Fibroblast of mammary gland (primary cell): ENCODE data around the gene PTGIS.
A peak's percentile ranks its signal among the peaks of the same experiment; 100 is the strongest.

Source experiments
- DNase-seq: peaks from one replicate; pipeline ENCODE4 v3.0.0-alpha.2; 2010; ENCODE audit warnings: low read depth
- H3K4me3 ChIP-seq: 2 replicates; pipeline ENCODE4 v1.5.1; 2011; ENCODE audit warnings: low read depth, mild to moderate bottlenecking, low read length, moderate library complexity; ENCODE audit not compliant: control insufficient read depth
- TF ChIP-seq, protein P1 (sequence below): conservative IDR thresholded peaks from 2 replicates; pipeline ENCODE4 v1.5.1; 2011; ENCODE audit warnings: low read depth, low read length, inconsistent platforms; ENCODE audit not compliant: control insufficient read depth, insufficient read depth

PTGIS gene

DNA sequence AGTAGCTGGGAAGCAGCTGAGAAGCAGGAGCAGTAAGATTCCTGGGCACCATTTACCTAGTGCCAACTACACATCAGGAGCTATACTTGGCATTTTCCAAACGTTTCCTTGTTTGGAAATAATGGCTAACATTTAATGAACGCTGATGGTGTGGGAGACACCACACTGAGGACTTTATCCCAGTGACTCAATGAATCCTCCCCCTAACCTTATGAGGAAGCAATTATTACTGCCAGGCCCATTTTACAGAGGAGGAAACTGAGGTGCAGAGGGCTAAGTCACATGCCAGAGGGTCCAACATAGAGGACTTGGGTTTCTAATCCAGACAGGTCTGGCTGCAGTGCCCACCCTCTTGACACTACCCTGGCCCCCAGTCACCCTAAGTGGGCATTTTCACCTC lies 6.1 kb downstream of the PTGIS start:
- no peak overlapping the region for H3K4me3 ChIP-seq
- TF ChIP-seq, protein P1, sequence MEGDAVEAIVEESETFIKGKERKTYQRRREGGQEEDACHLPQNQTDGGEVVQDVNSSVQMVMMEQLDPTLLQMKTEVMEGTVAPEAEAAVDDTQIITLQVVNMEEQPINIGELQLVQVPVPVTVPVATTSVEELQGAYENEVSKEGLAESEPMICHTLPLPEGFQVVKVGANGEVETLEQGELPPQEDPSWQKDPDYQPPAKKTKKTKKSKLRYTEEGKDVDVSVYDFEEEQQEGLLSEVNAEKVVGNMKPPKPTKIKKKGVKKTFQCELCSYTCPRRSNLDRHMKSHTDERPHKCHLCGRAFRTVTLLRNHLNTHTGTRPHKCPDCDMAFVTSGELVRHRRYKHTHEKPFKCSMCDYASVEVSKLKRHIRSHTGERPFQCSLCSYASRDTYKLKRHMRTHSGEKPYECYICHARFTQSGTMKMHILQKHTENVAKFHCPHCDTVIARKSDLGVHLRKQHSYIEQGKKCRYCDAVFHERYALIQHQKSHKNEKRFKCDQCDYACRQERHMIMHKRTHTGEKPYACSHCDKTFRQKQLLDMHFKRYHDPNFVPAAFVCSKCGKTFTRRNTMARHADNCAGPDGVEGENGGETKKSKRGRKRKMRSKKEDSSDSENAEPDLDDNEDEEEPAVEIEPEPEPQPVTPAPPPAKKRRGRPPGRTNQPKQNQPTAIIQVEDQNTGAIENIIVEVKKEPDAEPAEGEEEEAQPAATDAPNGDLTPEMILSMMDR = no peak
- no peak for DNase-seq

DNA sequence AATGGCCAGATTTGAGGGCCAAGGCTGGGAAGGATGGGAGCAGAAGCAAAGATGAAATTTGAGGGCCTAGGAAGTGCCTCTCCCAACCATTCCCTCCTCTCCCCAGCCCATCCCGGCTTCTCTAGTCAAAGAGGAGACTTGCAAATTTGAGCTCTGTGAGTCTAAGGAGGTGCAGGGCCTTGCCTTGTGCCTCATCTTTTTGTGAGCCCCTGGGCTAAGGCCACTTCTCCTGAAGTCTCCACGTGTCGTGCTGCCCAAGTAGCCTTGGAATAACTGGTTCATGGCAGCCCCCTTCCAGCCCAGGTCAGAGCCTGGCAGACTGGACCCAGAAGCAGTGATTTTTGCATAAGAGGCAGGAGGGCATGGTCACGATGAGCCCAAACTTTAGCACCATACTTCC lies 6.7 kb downstream of the PTGIS start:
- TF ChIP-seq, protein P1 = no peak
- H3K4me3 ChIP-seq = no peak overlapping the region
- DNase-seq = no peak

DNA sequence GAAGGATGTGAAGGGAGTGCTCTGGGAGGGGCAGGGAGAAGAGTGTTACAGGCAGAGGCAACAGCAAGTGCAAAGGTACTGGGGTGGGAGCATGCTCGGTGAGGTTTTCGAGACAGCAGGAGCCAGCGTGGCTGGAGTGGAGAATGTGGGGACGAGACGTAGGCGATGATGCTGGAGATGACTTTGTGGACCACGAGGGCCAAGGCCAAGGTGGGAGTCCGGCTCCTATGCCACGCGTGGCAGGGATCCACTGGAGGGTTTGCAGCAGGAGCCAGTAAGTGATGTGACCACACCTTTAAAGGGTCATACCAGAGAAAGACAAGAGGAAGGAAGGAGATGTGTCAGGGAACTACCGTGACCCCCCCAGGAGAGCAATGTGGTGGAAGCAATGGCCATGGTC lies 7.3 kb downstream of the PTGIS start:
- TF ChIP-seq, protein P1 = no peak
- H3K4me3 ChIP-seq = no peak overlapping the region
- DNase-seq = no peak

DNA sequence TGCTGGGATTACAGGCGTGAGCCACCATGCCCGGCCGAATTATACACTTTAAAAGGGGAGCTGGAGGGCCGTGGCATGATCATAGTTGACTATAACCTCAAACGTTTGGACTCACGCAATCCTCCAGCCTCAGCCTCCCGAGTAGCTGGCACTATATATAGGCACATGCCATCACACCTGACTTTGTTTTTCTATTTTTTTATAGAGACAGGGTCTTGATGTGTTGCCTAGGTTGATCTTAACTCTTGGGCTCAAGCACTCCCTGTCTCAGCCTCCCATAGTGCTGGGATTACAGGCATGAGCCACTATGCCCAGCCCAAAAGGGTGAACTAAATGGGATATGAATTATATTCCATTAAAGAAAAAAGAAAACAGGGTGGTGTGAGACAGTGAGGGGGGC lies 7.8 kb downstream of the PTGIS start:
- H3K4me3 ChIP-seq = no peak overlapping the region
- DNase-seq = no peak
- TF ChIP-seq, protein P1 = no peak

DNA sequence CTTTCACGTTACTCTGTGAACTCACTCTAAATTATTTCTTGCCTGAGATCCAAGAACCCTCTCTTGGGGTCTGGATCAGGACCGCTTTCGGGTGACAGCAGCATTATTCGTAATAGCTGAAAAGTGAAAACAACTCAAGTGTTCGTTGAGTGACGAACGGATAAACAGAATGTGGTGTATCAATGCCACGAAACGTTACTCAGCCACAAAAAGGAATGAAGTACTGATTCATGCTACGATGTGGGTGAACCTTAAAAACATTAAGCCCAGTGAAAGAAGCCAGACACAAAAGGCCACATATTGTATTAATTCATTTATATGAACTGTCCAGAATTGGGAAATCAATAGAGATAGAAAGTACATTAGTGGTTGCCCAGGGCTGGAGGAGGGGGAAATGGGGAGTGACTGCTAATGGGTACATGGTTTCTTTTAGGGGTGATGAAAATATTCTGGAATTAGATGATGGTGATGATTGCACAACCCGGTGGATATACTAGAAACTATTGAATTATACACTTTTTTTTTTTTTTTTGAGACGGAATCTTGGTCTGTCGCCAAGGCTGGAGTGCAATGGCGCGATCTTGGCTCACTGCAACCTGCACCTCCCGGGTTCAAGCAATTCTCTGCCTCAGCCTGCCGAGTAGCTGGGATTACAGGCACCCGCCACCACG lies 8.4 kb downstream of the PTGIS start:
- TF ChIP-seq, protein P1 = no peak
- DNase-seq = peak; percentile 98

DNA sequence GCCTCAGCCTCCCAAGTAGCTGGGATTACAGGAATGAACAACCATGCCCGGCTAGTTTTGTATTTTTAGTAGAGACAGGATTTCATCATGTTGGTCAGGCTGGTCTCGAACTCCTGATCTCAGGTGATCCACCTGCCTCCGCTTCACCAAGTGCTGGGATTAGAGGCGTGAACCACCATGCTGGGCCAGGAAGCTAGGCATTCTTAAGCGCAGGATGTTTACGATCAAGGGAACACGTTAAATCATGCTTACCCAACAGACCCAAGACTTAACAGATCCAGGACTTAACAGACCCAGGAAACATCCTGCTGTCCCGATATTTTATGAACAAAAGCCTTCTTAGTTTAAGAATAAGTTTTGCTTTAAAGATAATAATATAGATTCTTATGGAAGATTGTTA lies 9.1 kb downstream of the PTGIS start:
- DNase-seq = no peak
- H3K4me3 ChIP-seq = no peak overlapping the region
- TF ChIP-seq, protein P1 = no peak

More for the DNA sequence above, 8.4 kb downstream of the PTGIS start:
- no peak overlapping the region for H3K4me3 ChIP-seq

DNA sequence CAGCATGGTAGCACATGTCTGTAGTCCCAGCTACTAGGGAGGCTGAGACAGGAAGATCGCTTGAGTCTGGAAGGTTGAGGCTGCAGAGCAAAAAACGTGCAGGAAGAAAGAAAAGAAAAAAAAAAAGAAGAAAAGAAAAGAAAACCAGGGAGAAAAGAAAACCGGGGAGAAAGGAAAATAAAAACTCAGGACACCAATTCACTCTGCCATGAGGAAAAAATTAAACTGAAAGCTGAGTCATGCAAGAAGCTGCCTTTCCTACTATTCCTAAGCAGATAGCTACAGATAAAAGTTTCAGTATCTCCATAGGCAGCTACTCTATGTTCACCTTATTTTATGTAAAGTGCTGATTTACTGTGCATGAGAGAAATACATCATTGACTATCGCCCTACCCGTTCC lies 10.5 kb downstream of the PTGIS start:
- TF ChIP-seq, protein P1 = no peak
- H3K4me3 ChIP-seq = no peak overlapping the region
- DNase-seq = peak; percentile 62
